ENCODE data around the gene MMEL1. TPM values are rescaled to one million over a fixed set of nuclear protein-coding genes. Genes with fewer than 3 reads are reported as not detected.

The MMEL1 gene
- total RNA-seq, 2 donors from 2014 or later: 0.47 to 0.68 TPM

GRCh38 chr1:2611031-2611501, 21.8 kb downstream of the MMEL1 start:
- intact Hi-C loops (cut with DNase I): no loop called here
- DNase-seq (no peak), ATAC-seq (peak; percentile 23 to 54)

GRCh38 chr1:2610036-2610959, 22.5 kb downstream of the MMEL1 start:
- intact Hi-C loops (cut with DNase I): no loop called here
- ATAC-seq (no peak), DNase-seq (no peak)

DNA sequence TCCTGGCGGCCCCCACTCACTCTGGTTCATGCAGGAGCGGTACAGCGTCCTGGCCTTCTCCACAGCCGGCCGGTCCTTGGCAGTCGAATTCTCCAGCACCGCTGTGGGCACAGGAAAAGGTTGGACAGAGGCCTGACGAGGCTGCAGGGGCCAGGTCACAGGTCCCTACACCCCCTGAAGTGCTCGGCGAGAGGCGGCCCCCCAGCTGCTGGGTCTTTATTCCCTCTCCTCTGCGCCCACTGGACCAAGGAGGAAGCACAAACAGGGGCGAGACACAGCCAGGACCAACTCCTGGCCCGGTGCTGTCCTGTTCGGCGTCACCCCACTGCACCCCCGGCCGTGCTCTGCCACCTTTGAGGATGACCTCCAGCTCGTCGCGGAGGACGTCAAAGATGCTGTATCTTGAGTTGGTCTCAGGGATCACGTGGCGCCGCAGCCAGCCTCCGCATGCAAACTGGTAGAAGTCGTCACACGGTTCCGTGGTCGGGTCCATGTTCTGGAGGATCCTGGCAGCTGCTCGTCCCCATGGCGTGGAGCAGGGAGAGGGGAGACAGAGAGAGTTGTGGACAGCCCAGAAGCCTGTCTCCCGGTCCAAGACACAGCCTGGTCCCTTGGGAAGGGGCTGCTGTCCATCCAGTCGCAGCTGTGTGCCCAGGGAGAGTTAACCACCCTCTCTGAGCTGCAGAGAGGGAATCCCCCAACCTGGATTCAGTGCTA, 23.3 kb downstream of the MMEL1 start:
- peak; percentile 15 for DNase-seq
- intact Hi-C loops (cut with DNase I): no loop called here
- ATAC-seq: no peak

DNA sequence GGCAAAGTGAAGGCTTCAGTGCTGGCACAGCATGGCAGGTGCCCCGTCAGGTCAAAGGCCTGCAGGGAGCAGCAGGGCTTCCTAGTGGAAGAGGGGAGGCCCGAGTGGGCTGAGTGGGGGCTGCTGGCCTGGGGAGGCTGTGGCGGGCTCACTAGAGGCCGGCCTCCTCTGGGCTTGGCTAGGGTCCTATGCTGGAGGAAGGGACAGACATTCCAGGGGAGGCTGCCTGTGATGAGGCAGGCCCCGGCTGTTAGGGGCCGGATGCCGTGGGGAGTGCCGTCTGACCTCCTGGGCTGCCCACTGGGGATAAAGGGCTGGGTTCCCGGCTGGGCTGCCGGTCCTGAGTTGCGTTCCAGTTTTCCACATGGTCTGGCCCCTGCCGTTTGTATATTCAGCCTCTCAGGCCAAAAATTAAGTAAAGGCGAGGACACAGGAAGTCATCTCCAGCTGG, 25.1 kb downstream of the MMEL1 start:
- ATAC-seq (peak; percentile 66 to 83), DNase-seq (peak; percentile 22)
- intact Hi-C loops (cut with DNase I): no loop called here

DNA sequence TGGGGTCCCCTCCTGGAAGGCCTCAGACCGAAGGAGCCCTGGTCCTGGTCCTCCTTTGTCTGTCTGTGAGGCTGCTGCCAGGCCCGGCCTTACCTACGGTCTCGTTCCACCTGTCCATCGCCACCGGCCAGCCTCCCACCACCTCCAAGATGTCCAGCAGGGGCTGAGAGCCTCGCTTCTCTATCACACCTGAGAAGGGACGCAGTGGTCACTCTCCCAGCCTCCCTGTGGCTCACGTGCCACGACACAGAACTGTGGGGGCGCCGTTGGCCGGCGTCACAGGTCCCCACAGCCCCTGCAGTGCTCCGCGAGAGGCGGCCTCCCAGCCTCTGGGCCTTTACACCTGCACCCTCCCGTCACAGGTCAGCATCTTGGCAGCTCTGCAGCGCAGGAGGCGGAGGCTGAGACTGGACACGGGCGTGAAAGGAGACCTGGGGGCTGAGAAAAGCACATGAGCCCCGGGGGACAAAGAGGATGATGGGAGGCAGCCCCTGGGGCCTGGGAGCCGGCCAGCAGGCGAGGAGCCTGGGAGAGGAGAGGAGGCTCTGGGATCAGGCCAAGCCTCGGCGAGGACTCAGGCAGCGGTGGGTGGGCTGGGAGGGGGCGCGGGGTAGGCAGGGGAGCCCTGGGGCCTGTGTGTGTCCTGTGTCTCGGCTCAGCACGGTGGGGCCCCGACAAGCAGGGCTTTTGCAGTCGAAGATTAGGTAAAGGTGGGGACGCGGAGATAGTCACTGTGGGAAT, 25.8 kb downstream of the MMEL1 start:
- peak; percentile 17 for DNase-seq
- no peak for ATAC-seq
- intact Hi-C loops (cut with DNase I): no loop called here

DNA sequence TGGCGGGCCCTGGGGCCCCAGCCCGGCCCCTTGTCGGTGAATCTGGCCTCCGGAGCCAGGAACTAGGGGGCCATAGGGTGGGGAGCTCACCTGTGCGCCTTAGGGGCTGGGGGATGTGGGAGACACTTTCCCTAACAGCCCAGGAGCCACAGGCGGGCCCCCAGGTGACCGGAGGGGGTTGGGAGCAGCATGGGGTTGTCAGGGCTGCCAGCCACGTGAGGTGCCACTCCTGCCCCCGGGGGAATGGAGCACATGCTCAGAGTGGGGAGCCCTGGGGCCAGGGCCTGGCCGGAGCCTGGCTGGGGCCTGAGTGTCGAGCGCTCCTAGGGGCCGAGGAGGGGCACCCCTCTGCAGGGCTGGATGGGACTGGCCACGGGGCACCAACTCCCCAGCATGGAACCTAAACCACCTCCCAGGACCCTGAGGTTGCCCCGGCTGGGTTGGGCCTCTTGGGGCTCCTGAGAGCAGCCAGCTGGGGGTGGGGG, 26.4 kb downstream of the MMEL1 start:
- ATAC-seq (no peak), DNase-seq (no peak)
- intact Hi-C loops (cut with DNase I): no loop called here

DNA sequence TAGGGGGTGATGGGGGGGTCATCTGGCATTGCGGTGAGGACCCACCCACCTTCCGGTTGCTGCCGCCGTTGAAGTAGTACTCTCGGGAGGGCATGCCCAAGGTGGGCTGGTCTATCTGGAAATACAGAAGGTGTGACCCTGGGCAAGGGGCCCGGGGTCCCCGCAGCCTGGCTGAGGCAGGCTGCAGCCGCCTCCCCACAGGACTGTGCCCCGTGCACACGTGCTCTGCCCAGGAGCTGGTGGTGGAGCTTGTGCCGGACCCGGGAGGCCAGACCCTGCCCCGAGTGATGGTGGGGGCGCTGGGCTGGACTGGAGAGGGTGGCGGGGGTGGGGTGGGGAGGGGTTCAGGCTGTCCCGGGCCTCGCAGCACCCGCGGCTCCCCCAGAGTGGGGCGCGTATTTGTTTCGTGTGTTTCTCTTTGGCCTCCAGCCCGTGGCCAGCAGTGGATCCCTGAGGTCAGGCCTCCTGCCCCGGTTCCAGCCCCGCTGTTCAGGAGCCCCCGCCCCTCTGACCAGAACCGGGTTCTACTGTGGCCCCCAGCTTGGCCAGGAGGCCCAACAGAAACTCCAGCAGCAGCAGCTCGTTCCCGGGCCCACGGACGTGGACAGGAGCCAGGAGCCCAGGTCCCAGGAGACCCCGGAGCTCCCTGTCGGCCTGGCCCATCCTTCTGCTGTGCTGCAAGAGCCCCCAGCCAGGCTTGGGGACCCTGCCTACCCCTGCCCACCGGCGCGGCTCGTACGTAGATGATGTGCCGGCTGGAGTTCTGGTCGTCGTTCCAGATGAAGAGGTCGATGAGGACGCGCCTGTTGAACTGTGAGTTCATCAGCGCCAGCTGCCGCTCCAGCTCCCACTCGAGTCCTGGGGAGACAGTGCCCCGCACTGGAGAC, 27.1 kb downstream of the MMEL1 start:
- ATAC-seq (no peak), DNase-seq (no peak)
- intact Hi-C loops (cut with DNase I): no loop called here

DNA sequence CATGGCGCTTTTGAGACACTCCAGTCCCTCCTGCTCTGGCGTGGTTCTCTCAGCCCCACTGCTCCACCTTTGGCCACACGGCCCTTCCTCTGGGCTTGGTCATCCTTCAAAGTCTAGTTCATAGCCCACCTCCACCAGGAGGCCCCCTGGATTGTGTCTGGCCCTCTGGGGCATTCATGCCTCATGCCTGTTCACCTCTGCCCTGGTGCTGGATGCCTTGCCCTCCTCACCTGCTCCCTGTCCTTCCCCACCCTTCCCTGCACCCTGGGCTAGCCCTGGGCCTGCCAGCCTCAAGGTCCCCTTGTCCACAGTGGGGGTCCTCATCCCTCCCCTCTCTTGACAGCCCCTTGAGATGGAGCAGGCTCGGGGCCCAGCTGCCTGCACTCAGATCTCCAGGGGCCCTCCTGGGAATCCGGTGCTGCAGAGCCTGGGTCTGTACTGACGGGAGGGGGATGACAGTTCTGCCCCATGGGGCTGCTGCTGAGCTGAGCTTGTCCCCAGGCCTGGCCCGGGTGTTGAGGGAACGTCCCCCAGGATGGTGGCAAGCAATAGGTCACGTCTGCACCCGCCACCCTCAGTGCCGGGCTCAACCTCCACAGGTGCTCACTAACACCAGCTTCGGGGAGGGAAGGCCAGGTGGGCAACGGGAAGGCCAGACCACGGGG, 27.8 kb downstream of the MMEL1 start:
- ATAC-seq: no peak
- no peak for DNase-seq
- intact Hi-C loops (cut with DNase I): no loop called here

GRCh38 chr1:2604156-2604843, 28.5 kb downstream of the MMEL1 start:
- no peak for DNase-seq
- intact Hi-C loops (cut with DNase I): no loop called here
- no peak for ATAC-seq

GRCh38 chr1:2603521-2604155, 29.2 kb downstream of the MMEL1 start:
- intact Hi-C loops (cut with DNase I): no loop called here

GRCh38 chr1:2602866-2603520, 29.8 kb downstream of the MMEL1 start:
- ATAC-seq (no peak), DNase-seq (no peak)
- intact Hi-C loops (cut with DNase I): no loop called here

More at GRCh38 chr1:2603521-2604155, 29.2 kb downstream of the MMEL1 start:
- ATAC-seq: no peak
- DNase-seq: no peak

- intact Hi-C loops (cut with DNase I): no loop called here
- ATAC-seq (no peak), DNase-seq (no peak)
Measured at GRCh38 chr1:2602311-2602835, 30.4 kb downstream of the MMEL1 start.

DNA sequence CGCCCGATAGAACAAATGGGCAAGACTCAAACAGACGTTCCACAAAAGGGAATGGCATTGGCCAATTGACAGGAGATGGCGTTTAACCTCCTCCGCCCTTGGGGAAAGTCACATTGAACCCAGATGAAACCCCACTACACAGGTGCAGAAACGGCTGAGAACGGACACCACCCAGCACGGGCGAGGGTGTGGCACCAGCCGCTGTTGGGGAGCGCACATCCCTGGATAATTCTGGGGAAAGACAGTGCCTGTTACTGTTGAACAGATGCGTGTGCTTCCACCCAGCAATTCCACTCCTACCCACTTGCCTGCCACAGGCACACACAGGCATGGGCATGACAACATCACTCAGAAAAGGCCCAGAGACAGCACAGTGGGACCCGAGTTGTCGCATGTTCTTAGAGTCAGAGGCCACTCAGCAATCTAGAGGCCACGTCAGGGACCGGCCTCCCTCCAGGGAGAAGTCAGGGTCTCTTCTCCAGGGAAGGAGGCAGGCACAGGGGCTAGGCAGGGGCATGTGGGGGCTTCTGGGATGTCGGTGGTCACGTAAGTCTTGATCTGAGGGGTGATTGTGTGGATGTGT, 31.0 kb downstream of the MMEL1 start:
- intact Hi-C loops (cut with DNase I): no loop called here
- no peak for DNase-seq
- ATAC-seq: no peak

DNA sequence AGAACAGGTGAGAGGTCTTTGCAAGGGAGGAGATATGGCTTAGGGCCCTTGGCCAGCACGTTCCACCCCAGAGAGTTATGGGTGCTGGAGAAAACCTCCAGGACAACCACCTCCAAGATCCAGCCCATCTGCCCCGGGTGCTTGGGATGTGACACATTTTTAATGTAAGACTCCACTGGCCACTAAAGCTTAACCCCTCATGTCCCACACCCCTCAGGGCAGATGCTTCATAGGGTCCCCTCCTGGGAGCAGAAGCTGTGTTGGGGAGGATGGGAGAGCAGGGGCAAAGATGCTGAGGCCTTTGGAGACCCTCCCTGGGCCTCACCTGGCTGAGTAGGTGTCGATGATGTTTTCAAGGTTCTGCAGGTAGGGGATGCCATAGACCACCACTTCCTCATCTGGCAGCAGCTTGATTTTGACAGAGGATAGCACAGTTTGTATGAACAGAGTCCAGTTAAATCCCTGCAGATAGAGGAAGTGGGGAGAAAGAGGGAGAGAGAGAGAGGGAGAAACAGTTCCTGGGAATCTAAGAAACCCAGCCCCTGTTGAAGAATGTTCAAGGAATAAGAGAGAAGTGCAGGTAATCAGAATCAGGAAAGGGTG, 34.4 kb downstream of the MMEL1 start:
- DNase-seq (no peak), ATAC-seq (no peak)
- intact Hi-C loops (cut with DNase I): no loop called here

All from left cardiac atrium (tissue), 4 donors.